ENCODE results near the gene CARF. TPM values are rescaled to one million over a fixed set of nuclear protein-coding genes. Genes with fewer than 3 reads are reported as not detected.

CARF gene
- total RNA-seq, 2 experiments from 2014 or later: 14.7 to 17.5 TPM

- Histone ChIP-seq H3K79me2 (ENCODE audit: insufficient read depth, low read depth, low read length) (no peaks in the 10 kb centered on the region), H3K4me2 (ENCODE audit: low read length) (no peak overlapping the region), H3K36me3 (ENCODE audit: insufficient read depth, low read length) (peaks cover under 1% of the 10 kb centered on the region; the same call in 1 of the 2 replicates), H3K9me2 (ENCODE audit: insufficient read depth, low read length) (no peaks in the 10 kb centered on the region), H3K9me3 (ENCODE audit: low read length) (no peaks in the 10 kb centered on the region), H3K4me1 (ENCODE audit: insufficient read depth, low read length, poor library complexity, severe bottlenecking) (no peaks in the 10 kb centered on the region), H2AFZ (ENCODE audit: low read length) (no peak overlapping the region), H3K4me3 (ENCODE audit: low read depth, low read length, poor library complexity, severe bottlenecking) (no peak overlapping the region), H4K20me1 (ENCODE audit: insufficient read depth, low read length) (no peaks in the 10 kb centered on the region), H3K27ac (ENCODE audit: low read depth, low read length, poor library complexity, severe bottlenecking) (no peak overlapping the region)
- POLR2A ChIA-PET: interaction anchor here (0.5 to 1.8 kb wide), 8 partner anchors 8 to 1760 kb away, joined by 3 to 5 read pairs (median 3); partner anchors contain the start of gene WDR12
- no peak for DNase-seq (ENCODE audit: low spot score)
- no TSS peak for BruUV-seq (replicated peaks)
- TF ChIP-seq, protein P1, sequence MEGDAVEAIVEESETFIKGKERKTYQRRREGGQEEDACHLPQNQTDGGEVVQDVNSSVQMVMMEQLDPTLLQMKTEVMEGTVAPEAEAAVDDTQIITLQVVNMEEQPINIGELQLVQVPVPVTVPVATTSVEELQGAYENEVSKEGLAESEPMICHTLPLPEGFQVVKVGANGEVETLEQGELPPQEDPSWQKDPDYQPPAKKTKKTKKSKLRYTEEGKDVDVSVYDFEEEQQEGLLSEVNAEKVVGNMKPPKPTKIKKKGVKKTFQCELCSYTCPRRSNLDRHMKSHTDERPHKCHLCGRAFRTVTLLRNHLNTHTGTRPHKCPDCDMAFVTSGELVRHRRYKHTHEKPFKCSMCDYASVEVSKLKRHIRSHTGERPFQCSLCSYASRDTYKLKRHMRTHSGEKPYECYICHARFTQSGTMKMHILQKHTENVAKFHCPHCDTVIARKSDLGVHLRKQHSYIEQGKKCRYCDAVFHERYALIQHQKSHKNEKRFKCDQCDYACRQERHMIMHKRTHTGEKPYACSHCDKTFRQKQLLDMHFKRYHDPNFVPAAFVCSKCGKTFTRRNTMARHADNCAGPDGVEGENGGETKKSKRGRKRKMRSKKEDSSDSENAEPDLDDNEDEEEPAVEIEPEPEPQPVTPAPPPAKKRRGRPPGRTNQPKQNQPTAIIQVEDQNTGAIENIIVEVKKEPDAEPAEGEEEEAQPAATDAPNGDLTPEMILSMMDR (conservative IDR thresholded peaks at IDR 0.05; ENCODE audit: low read length): no peak
- no peak for TF ChIP-seq EZH2phosphoT487 (IDR thresholded peaks at IDR 0.05; ENCODE audit: borderline replicate concordance, low read depth, low read length)
- intact Hi-C loops (cut with micrococcal nuclease; ENCODE audit: unreplicated experiment): loop anchor here (10.0 kb wide), 1 partner anchor 516 kb away; no protein-coding TSS in a partner anchor
- CTCF ChIA-PET (ENCODE audit: unreplicated experiment): no interaction called here
Measured at GRCh38 chr2:202918860-202919259, 6.8 kb downstream of the CARF start.

DNA sequence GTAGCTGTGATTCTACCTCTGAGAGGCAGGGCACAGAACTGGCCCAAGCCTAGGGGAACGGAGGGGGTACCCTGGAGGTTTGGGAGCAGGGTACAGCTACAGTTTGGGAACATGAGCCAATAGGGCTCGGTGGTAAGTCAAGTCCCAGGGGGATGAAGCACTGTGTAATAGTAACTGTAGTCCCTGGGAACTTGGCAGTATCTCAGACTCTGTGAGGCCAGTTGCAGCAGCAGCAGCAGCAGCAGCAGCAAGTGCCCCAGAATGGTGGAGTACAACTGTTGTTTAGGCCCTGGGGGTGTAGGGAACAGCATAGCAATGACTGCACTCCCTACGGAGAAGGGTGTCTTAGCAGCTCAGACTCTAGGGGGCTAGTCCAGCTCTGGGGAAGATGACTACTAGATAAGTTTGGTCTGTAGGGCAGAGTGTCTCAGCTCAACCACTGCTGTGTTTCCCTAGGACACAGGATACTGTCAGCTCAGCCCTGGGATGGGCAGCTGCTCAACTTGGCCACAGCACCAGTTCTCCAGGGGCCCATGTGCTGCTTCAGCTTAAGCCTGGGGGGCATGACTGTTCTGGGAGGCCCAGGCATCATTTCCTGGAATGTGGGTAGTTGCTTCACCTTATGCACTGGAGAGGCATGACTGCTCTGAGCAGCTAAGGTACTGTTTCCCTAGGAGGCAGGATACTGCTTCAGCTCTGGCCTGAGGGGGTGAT, 20.5 kb downstream of the CARF start:
- ChIA-PET POLR2A (interaction anchor here (0.7 kb wide), 1 partner anchor 486 kb away, joined by 3 read pairs; no protein-coding TSS in a partner anchor), CTCF (ENCODE audit: unreplicated experiment) (interaction anchor here (1.1 kb wide), 1 partner anchor 435 kb away, joined by 3 read pairs; no protein-coding TSS in a partner anchor)
- Histone ChIP-seq H3K4me1 (ENCODE audit: insufficient read depth, low read length, poor library complexity, severe bottlenecking) (no peaks in the 10 kb centered on the region), H3K9me3 (ENCODE audit: low read length) (no peaks in the 10 kb centered on the region), H3K4me2 (ENCODE audit: low read length) (no peak overlapping the region), H3K79me2 (ENCODE audit: insufficient read depth, low read depth, low read length) (no peaks in the 10 kb centered on the region), H3K27ac (ENCODE audit: low read depth, low read length, poor library complexity, severe bottlenecking) (no peak overlapping the region), H3K36me3 (ENCODE audit: insufficient read depth, low read length) (peaks cover 3% of the 10 kb centered on the region; the same call in 1 of the 2 replicates), H3K9me2 (ENCODE audit: insufficient read depth, low read length) (no peaks in the 10 kb centered on the region), H2AFZ (ENCODE audit: low read length) (no peak overlapping the region), H4K20me1 (ENCODE audit: insufficient read depth, low read length) (no peaks in the 10 kb centered on the region), H3K4me3 (ENCODE audit: low read depth, low read length, poor library complexity, severe bottlenecking) (no peak overlapping the region)
- BruUV-seq (replicated peaks): no TSS peak
- DNase-seq (ENCODE audit: low spot score): no peak
- intact Hi-C loops (cut with micrococcal nuclease; ENCODE audit: unreplicated experiment): no loop called here
- TF ChIP-seq, protein P1 (conservative IDR thresholded peaks at IDR 0.05; ENCODE audit: low read length): no peak
- no peak for TF ChIP-seq EZH2phosphoT487 (IDR thresholded peaks at IDR 0.05; ENCODE audit: borderline replicate concordance, low read depth, low read length)

GRCh38 chr2:202933139-202933510, 21.1 kb downstream of the CARF start:
- ChIA-PET POLR2A (interaction anchor here (0.7 kb wide), 1 partner anchor 486 kb away, joined by 3 read pairs; no protein-coding TSS in a partner anchor), CTCF (ENCODE audit: unreplicated experiment) (interaction anchor here (1.1 kb wide), 1 partner anchor 435 kb away, joined by 3 read pairs; no protein-coding TSS in a partner anchor)
- H3K27ac ChIP-seq (ENCODE audit: low read depth, low read length, poor library complexity, severe bottlenecking): no peak overlapping the region
- H3K36me3 ChIP-seq (ENCODE audit: insufficient read depth, low read length): no peaks in the 10 kb centered on the region
- no peaks in the 10 kb centered on the region for H3K9me3 ChIP-seq (ENCODE audit: low read length)
- intact Hi-C loops (cut with micrococcal nuclease; ENCODE audit: unreplicated experiment): no loop called here
- H3K4me1 ChIP-seq (ENCODE audit: insufficient read depth, low read length, poor library complexity, severe bottlenecking): no peaks in the 10 kb centered on the region
- no peak overlapping the region for H2AFZ ChIP-seq (ENCODE audit: low read length)
- no peak for TF ChIP-seq EZH2phosphoT487 (IDR thresholded peaks at IDR 0.05; ENCODE audit: borderline replicate concordance, low read depth, low read length)
- TF ChIP-seq, protein P1 (conservative IDR thresholded peaks at IDR 0.05; ENCODE audit: low read length): no peak
- H4K20me1 ChIP-seq (ENCODE audit: insufficient read depth, low read length): no peaks in the 10 kb centered on the region
- no peak overlapping the region for H3K4me2 ChIP-seq (ENCODE audit: low read length)
- H3K79me2 ChIP-seq (ENCODE audit: insufficient read depth, low read depth, low read length): no peaks in the 10 kb centered on the region
- no peak overlapping the region for H3K4me3 ChIP-seq (ENCODE audit: low read depth, low read length, poor library complexity, severe bottlenecking)
- no peaks in the 10 kb centered on the region for H3K9me2 ChIP-seq (ENCODE audit: insufficient read depth, low read length)
- BruUV-seq (replicated peaks): no TSS peak
- no peak for DNase-seq (ENCODE audit: low spot score)
